Breast epithelium (tissue), 3 donors: ENCODE measurements around the gene PAOX.

Experiments used
- POLR2A ChIP-seq: fragments of 450-650 bp; IDR thresholded peaks from one replicate; pipeline ENCODE4 v1.6.1; 2016; ENCODE audit warnings: antibody characterized with exemption, mild to moderate bottlenecking, moderate library complexity
- POLR2AphosphoS5 ChIP-seq, 3 donors: sonication (generic); formaldehyde crosslinking; IDR thresholded peaks; one replicate each; pipeline ENCODE4 v1.6.1; 2017; ENCODE audit warnings: antibody characterized with exemption in 3 of 3
- TF ChIP-seq, protein P1 (sequence below), 3 donors: fragments of 450-650 bp; IDR thresholded peaks; one replicate each; pipeline ENCODE4 v1.5.1; 2016 to 2017; ENCODE audit warnings: antibody characterized with exemption in 3 of 3, mild to moderate bottlenecking in 3 of 3, moderate library complexity in 3 of 3

DNA sequence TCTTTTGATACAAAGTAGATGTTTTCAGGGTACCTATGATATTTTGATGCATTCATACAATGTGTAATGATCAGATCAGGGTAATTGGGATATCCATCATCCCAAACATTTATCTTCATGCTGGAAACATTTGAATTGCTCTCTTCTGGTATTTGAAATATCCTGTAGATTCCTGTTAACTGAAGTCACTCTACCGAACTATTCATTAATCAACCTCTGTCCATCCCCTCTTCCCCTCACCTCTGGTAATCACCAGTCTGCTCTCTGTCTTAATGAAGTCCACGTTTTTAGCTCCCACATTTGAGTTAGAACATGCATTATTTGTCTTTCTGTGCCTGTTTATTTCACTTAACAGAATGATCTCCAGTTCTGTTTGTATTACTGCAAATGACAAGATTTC, 26.2 kb downstream of the PAOX start:
- TF ChIP-seq, protein P1, sequence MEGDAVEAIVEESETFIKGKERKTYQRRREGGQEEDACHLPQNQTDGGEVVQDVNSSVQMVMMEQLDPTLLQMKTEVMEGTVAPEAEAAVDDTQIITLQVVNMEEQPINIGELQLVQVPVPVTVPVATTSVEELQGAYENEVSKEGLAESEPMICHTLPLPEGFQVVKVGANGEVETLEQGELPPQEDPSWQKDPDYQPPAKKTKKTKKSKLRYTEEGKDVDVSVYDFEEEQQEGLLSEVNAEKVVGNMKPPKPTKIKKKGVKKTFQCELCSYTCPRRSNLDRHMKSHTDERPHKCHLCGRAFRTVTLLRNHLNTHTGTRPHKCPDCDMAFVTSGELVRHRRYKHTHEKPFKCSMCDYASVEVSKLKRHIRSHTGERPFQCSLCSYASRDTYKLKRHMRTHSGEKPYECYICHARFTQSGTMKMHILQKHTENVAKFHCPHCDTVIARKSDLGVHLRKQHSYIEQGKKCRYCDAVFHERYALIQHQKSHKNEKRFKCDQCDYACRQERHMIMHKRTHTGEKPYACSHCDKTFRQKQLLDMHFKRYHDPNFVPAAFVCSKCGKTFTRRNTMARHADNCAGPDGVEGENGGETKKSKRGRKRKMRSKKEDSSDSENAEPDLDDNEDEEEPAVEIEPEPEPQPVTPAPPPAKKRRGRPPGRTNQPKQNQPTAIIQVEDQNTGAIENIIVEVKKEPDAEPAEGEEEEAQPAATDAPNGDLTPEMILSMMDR (IDR thresholded peaks at IDR 0.05) = no peak
- TF ChIP-seq POLR2A (no peak), POLR2AphosphoS5 (IDR thresholded peaks at IDR 0.05) (no peak)
